HG02610 (cell line): ENCODE measurements around the gene TUFM.
"Not testable (repeated sequence)": the region's sequence is repeated elsewhere in the genome, so short reads cannot be mapped to it uniquely, and the experiment has no call there.

Source experiments
- ATAC-seq: cut with Tn5 transposase; IDR thresholded peaks from one replicate; pipeline ENCODE4 v1.9.1; 2021; ENCODE audit warnings: mild to moderate bottlenecking, moderate library complexity; ENCODE audit not compliant: unreplicated experiment

Gene TUFM

DNA sequence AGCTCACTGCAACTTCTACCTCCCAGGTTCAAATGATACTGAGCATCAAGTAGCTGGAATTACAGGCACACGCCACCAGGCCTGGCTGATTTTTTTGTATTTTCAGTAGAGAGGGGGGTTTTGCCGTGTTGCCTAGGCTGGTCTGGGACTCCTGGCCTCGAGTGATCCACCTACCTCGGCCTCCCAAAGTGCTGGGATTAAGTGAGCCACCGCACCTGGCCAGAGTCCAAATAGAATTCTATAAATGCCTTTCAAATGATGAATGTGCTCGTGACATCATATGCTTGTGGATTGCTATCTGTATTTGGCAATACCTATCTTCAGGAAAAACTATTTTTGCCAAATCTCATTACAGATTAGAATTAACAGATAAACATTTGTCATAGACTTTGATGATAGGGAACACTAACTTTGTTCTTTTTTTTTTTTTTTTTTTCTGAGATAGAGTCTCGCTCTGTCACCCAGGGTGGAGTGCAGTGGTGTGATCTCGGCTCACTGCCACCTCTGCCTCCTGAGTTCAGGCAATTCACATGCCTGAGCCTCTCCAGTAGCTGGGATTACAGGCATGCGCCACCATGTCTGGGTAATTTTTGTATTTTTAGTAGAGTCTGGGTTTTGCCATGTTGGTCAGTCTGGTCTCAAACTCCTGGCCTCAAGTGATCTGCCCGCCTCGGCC is 38.6 kb downstream of the TUFM start:
- ATAC-seq: not testable (repeated sequence)

DNA sequence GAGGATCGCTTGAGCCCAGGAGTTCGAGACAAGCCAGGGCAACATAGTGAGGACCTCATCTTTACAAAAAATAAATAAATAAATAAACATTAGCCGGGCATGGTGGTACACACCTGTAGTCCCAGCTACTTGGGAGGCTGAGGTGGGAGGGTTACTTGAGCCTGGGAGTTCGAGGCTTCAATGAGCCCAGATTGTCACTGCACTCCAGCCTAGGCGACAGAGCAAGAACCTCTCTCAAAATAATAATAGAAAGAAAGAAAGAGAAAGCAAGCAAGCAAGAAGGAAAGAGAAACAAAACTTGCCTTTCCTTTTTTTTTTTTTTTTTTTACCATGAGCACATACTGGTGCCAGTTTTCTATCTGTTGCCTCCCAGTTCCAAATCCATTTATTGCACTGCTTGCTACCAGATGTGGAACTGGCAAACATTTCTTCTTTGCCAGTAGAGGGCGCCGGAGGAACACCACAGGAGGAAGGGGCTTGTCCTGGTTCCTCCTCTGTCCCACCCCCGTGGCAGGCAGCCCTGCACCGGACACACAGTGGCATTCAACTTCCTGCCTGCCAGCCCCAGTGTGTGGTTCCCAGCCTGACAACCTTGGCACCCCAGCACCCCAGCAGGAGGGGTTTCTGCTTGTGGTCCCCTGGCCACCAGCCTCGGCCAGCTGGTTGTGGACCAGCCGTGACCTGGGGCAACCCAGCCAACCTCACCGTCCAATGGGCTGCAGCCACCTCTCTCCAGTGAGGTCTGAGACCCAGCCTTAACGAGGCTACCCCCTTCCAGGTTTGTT is 43.7 kb downstream of the TUFM start:
- peak; percentile 50 for ATAC-seq
